Esophagus squamous epithelium (tissue), 4 donors: ENCODE results near the gene MUSTN1.

ENCODE experiments used
- CTCF ChIP-seq, 6 experiments: fragments of 450-650 bp in 4 of 6; fragments of 200-600 bp in 2 of 6; sonication (generic) in 2 of 6; IDR thresholded peaks; one replicate each; pipeline ENCODE4 v1.5.1; 2016 to 2019; ENCODE audit warnings: antibody characterized with exemption in 6 of 6, mild to moderate bottlenecking in 4 of 6, moderate library complexity in 4 of 6
- POLR2A ChIP-seq, 4 donors: fragments of 450-650 bp; IDR thresholded peaks; one replicate each; pipeline ENCODE4 v1.6.1; 2017; ENCODE audit warnings: antibody characterized with exemption in 4 of 4, mild to moderate bottlenecking in 4 of 4, moderate library complexity in 3 of 4

GRCh38 chr3:52830535-52831258 is 4.1 kb downstream of the MUSTN1 start, which contains the start of gene ITIH4:
- TF ChIP-seq CTCF (IDR thresholded peaks at IDR 0.05) (no peak), POLR2A (IDR thresholded peaks at IDR 0.05) (no peak)
